Measurements from ENCODE around the gene CLDN19. TPM values are rescaled to one million over a fixed set of nuclear protein-coding genes. Genes with fewer than 3 reads are reported as not detected.

The CLDN19 gene
- total RNA-seq, 1 experiment from 2014 or later: not detected

DNA sequence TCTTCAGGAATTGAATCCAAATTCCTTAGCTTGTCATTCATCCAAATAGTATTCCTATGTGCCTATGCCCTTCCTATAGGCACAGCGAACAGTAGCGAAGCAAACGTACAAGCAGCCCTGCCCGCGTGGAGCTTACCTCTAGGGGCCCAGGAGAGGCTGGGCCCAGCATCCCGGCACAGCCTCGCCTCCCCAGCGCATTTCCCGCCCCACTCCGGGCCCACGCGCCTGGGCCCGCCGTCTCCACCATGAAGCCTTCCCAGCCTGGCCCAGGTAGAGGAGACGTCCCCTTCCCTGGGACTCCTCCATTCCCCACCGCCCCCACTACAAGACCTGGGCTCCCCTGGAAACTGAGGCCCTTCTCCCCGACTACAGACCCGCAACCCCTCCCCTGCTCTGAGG is 44.5 kb upstream of the CLDN19 start:
- H3K36me3 ChIP-seq (ENCODE audit: control insufficient read depth in 1 of 2, insufficient read depth in 2 of 2, low read length in 2 of 2): 0 out of 4 replicates have a peak, but pooled peaks cover 0 to 2% of the 10 kb centered on the region in 2 experiments
- TF ChIP-seq ZFX (IDR thresholded peaks at IDR 0.05) (no peak), SRF (IDR thresholded peaks at IDR 0.05; ENCODE audit: low read depth) (no peak), JUND (IDR thresholded peaks at IDR 0.05) (no peak)
- no peaks in the 10 kb centered on the region for H3K9me3 ChIP-seq (ENCODE audit: control insufficient read depth in 1 of 2, insufficient read depth in 1 of 2, low read depth in 1 of 2, low read length in 2 of 2)
- H3K4me2 ChIP-seq (ENCODE audit: low read length): no peak overlapping the region
- intact Hi-C loops (cut with micrococcal nuclease): no loop called here
- no peak overlapping the region for H3K4me3 ChIP-seq (replicated peaks in 1 of 2; ENCODE audit: low read depth in 1 of 2, low read length in 2 of 2)
- H3K27ac ChIP-seq (ENCODE audit: low read depth, low read length): no peak overlapping the region
- no peaks in the 10 kb centered on the region for H3K27me3 ChIP-seq (ENCODE audit: insufficient read depth, low read length)
- H2AFZ ChIP-seq (ENCODE audit: low read depth, low read length, poor library complexity, severe bottlenecking): no peak overlapping the region
- no peak for ATAC-seq
- peaks cover 0 to 4% of the 10 kb centered on the region in 2 experiments; a peak in 1 of 4 replicates for H3K4me1 ChIP-seq (ENCODE audit: control insufficient read depth in 1 of 2, insufficient read depth in 2 of 2, low read length in 2 of 2)
- H3K79me2 ChIP-seq (ENCODE audit: insufficient read depth, low read length): no peaks in the 10 kb centered on the region
- no TSS peak for BruUV-seq (replicated peaks)
- POLR2A ChIA-PET: no interaction called here
- CTCF ChIA-PET: interaction anchor here (1.3 kb wide), 1 partner anchor 25 kb away, joined by 3 read pairs; no protein-coding TSS in a partner anchor
- no peak overlapping the region for H3K9ac ChIP-seq (ENCODE audit: low read length)
- no peaks in the 10 kb centered on the region for H4K20me1 ChIP-seq (ENCODE audit: insufficient read depth)
- no peak for DNase-seq (ENCODE audit: low read depth, low spot score)
- RAD21 ChIA-PET (ENCODE audit: low non-redundant PET in 1 of 2, low total read pairs in 2 of 2, uncharacterized antibody in 2 of 2, unreplicated experiment in 2 of 2): no interaction called here
- no peaks in the 10 kb centered on the region for H3K9me2 ChIP-seq (ENCODE audit: insufficient read depth)

DNA sequence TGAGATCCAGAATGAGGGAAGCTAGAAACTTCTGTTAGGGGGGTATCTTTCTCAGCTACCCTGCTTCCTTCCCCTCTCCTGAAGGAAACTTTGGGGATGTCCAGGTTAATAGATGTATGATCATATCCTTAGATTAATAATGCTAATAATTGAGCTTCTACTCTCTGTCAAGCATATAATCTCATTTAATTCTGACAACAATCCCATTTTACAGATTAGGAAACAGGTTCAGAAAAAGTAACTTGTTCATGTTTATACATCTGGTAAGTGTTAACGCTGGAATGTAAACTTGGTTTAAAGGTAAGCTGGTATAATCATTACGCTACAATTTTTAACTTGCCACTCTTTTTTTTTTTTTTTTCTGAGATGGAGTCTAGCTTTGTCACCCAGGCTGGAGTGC is 43.1 kb upstream of the CLDN19 start:
- no peak overlapping the region for H3K4me3 ChIP-seq (replicated peaks in 1 of 2; ENCODE audit: low read depth in 1 of 2, low read length in 2 of 2)
- 0 out of 4 replicates have a peak, but pooled peaks cover 0 to 4% of the 10 kb centered on the region in 2 experiments for H3K36me3 ChIP-seq (ENCODE audit: control insufficient read depth in 1 of 2, insufficient read depth in 2 of 2, low read length in 2 of 2)
- no peaks in the 10 kb centered on the region for H3K9me2 ChIP-seq (ENCODE audit: insufficient read depth)
- no peaks in the 10 kb centered on the region for H4K20me1 ChIP-seq (ENCODE audit: insufficient read depth)
- DNase-seq (ENCODE audit: low read depth, low spot score) (no peak), ATAC-seq (no peak)
- H3K79me2 ChIP-seq (ENCODE audit: insufficient read depth, low read length): no peaks in the 10 kb centered on the region
- intact Hi-C loops (cut with micrococcal nuclease): no loop called here
- H2AFZ ChIP-seq (ENCODE audit: low read depth, low read length, poor library complexity, severe bottlenecking): no peak overlapping the region
- no peak overlapping the region for H3K4me2 ChIP-seq (ENCODE audit: low read length)
- no peak overlapping the region for H3K9ac ChIP-seq (ENCODE audit: low read length)
- peaks cover 0 to 4% of the 10 kb centered on the region in 2 experiments; a peak in 1 of 4 replicates for H3K4me1 ChIP-seq (ENCODE audit: control insufficient read depth in 1 of 2, insufficient read depth in 2 of 2, low read length in 2 of 2)
- CTCF ChIA-PET: interaction anchor here (1.3 to 1.4 kb wide), 2 partner anchors 24 to 291 kb away, joined by 3 to 4 read pairs; no protein-coding TSS in a partner anchor
- BruUV-seq (replicated peaks): no TSS peak
- POLR2A ChIA-PET: no interaction called here
- no peaks in the 10 kb centered on the region for H3K9me3 ChIP-seq (ENCODE audit: control insufficient read depth in 1 of 2, insufficient read depth in 1 of 2, low read depth in 1 of 2, low read length in 2 of 2)
- H3K27me3 ChIP-seq (ENCODE audit: insufficient read depth, low read length): no peaks in the 10 kb centered on the region
- H3K27ac ChIP-seq (ENCODE audit: low read depth, low read length): no peak overlapping the region
- RAD21 ChIA-PET (ENCODE audit: low non-redundant PET in 1 of 2, low total read pairs in 2 of 2, uncharacterized antibody in 2 of 2, unreplicated experiment in 2 of 2): no interaction called here
- no peak for TF ChIP-seq ELF1 (IDR thresholded peaks at IDR 0.05; ENCODE audit: borderline replicate concordance, low read depth)
- no peak for TF ChIP-seq SP1 (IDR thresholded peaks at IDR 0.05; ENCODE audit: low read depth)
- TF ChIP-seq, protein P1, sequence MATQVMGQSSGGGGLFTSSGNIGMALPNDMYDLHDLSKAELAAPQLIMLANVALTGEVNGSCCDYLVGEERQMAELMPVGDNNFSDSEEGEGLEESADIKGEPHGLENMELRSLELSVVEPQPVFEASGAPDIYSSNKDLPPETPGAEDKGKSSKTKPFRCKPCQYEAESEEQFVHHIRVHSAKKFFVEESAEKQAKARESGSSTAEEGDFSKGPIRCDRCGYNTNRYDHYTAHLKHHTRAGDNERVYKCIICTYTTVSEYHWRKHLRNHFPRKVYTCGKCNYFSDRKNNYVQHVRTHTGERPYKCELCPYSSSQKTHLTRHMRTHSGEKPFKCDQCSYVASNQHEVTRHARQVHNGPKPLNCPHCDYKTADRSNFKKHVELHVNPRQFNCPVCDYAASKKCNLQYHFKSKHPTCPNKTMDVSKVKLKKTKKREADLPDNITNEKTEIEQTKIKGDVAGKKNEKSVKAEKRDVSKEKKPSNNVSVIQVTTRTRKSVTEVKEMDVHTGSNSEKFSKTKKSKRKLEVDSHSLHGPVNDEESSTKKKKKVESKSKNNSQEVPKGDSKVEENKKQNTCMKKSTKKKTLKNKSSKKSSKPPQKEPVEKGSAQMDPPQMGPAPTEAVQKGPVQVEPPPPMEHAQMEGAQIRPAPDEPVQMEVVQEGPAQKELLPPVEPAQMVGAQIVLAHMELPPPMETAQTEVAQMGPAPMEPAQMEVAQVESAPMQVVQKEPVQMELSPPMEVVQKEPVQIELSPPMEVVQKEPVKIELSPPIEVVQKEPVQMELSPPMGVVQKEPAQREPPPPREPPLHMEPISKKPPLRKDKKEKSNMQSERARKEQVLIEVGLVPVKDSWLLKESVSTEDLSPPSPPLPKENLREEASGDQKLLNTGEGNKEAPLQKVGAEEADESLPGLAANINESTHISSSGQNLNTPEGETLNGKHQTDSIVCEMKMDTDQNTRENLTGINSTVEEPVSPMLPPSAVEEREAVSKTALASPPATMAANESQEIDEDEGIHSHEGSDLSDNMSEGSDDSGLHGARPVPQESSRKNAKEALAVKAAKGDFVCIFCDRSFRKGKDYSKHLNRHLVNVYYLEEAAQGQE (IDR thresholded peaks at IDR 0.05; ENCODE audit: low read depth): no peak
- TF ChIP-seq ZNF274 (IDR thresholded peaks at IDR 0.05; ENCODE audit: low read depth, low read length): no peak
- no peak for TF ChIP-seq SIN3A (IDR thresholded peaks at IDR 0.05; ENCODE audit: low read depth)
- TF ChIP-seq, protein P2, sequence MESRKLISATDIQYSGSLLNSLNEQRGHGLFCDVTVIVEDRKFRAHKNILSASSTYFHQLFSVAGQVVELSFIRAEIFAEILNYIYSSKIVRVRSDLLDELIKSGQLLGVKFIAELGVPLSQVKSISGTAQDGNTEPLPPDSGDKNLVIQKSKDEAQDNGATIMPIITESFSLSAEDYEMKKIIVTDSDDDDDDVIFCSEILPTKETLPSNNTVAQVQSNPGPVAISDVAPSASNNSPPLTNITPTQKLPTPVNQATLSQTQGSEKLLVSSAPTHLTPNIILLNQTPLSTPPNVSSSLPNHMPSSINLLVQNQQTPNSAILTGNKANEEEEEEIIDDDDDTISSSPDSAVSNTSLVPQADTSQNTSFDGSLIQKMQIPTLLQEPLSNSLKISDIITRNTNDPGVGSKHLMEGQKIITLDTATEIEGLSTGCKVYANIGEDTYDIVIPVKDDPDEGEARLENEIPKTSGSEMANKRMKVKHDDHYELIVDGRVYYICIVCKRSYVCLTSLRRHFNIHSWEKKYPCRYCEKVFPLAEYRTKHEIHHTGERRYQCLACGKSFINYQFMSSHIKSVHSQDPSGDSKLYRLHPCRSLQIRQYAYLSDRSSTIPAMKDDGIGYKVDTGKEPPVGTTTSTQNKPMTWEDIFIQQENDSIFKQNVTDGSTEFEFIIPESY (IDR thresholded peaks at IDR 0.05; ENCODE audit: extremely low read depth, insufficient replicate concordance, low read length): no peak
- TF ChIP-seq, protein P3, sequence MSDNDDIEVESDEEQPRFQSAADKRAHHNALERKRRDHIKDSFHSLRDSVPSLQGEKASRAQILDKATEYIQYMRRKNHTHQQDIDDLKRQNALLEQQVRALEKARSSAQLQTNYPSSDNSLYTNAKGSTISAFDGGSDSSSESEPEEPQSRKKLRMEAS (IDR thresholded peaks at IDR 0.05): no peak
- TF ChIP-seq JUND (IDR thresholded peaks at IDR 0.05): no peak
- TF ChIP-seq CEBPB (IDR thresholded peaks at IDR 0.05; ENCODE audit: low read depth): no peak
- no peak for TF ChIP-seq YY1 (IDR thresholded peaks at IDR 0.05; ENCODE audit: extremely low read depth, insufficient replicate concordance, low read depth, low read length)
- no peak for TF ChIP-seq SRF (IDR thresholded peaks at IDR 0.05; ENCODE audit: low read depth)
- TF ChIP-seq EZH2phosphoT487 (IDR thresholded peaks at IDR 0.05; ENCODE audit: borderline replicate concordance): no peak
- TF ChIP-seq FOSL1 (IDR thresholded peaks at IDR 0.05; ENCODE audit: low read depth): no peak
- TF ChIP-seq ZFX (IDR thresholded peaks at IDR 0.05): no peak
- TF ChIP-seq, protein P4, sequence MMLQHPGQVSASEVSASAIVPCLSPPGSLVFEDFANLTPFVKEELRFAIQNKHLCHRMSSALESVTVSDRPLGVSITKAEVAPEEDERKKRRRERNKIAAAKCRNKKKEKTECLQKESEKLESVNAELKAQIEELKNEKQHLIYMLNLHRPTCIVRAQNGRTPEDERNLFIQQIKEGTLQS (IDR thresholded peaks at IDR 0.05): no peak
- TF ChIP-seq EGR1 (IDR thresholded peaks at IDR 0.05; ENCODE audit: low read depth): no peak
